Measurements from ENCODE around the gene LIFR. TPM values are rescaled to one million over a fixed set of nuclear protein-coding genes. Genes with fewer than 3 reads are reported as not detected.

The LIFR gene
- total RNA-seq, 1 donor from 2014 or later: 10.0 TPM

- no peak for DNase-seq (ENCODE audit: low read depth)
- TF ChIP-seq CTCF (IDR thresholded peaks at IDR 0.05; ENCODE audit: insufficient read depth, low read length, severe bottlenecking): no peak
- FAIRE-seq: no peak
- Histone ChIP-seq H3K36me3 (ENCODE audit: control insufficient read depth, insufficient read depth, low read length) (no peaks in the 10 kb centered on the region), H3K4me3 (ENCODE audit: low read depth, low read length) (no peak overlapping the region), H3K27me3 (ENCODE audit: control insufficient read depth, insufficient read depth, low read length) (no peaks in the 10 kb centered on the region)
Measured at GRCh38 chr5:38585816-38586215, 29.4 kb upstream of the LIFR start.

- Histone ChIP-seq H3K27me3 (ENCODE audit: control insufficient read depth, insufficient read depth, low read length) (no peaks in the 10 kb centered on the region), H3K36me3 (ENCODE audit: control insufficient read depth, insufficient read depth, low read length) (no peaks in the 10 kb centered on the region), H3K4me3 (ENCODE audit: low read depth, low read length) (no peak overlapping the region)
- DNase-seq (ENCODE audit: low read depth): no peak
- no peak for FAIRE-seq
- TF ChIP-seq CTCF (IDR thresholded peaks at IDR 0.05; ENCODE audit: insufficient read depth, low read length, severe bottlenecking): no peak
Measured at GRCh38 chr5:38583500-38583899, 27.1 kb upstream of the LIFR start.

GRCh38 chr5:38582975-38583319, 26.5 kb upstream of the LIFR start:
- FAIRE-seq (no peak), DNase-seq (ENCODE audit: low read depth) (no peak)
- no peak for TF ChIP-seq CTCF (IDR thresholded peaks at IDR 0.05; ENCODE audit: insufficient read depth, low read length, severe bottlenecking)
- H3K4me3 ChIP-seq (ENCODE audit: low read depth, low read length): no peak overlapping the region
- H3K36me3 ChIP-seq (ENCODE audit: control insufficient read depth, insufficient read depth, low read length): no peaks in the 10 kb centered on the region
- no peaks in the 10 kb centered on the region for H3K27me3 ChIP-seq (ENCODE audit: control insufficient read depth, insufficient read depth, low read length)

- DNase-seq (ENCODE audit: low read depth) (no peak), FAIRE-seq (no peak)
- H3K4me3 ChIP-seq (ENCODE audit: low read depth, low read length): no peak overlapping the region
- H3K27me3 ChIP-seq (ENCODE audit: control insufficient read depth, insufficient read depth, low read length): peaks cover under 1% of the 10 kb centered on the region
- H3K36me3 ChIP-seq (ENCODE audit: control insufficient read depth, insufficient read depth, low read length): no peaks in the 10 kb centered on the region
- TF ChIP-seq CTCF (IDR thresholded peaks at IDR 0.05; ENCODE audit: insufficient read depth, low read length, severe bottlenecking): no peak
Measured at GRCh38 chr5:38582293-38582974, 26.0 kb upstream of the LIFR start.

GRCh38 chr5:38581597-38581996, 25.2 kb upstream of the LIFR start:
- Histone ChIP-seq H3K36me3 (ENCODE audit: control insufficient read depth, insufficient read depth, low read length) (no peaks in the 10 kb centered on the region), H3K4me3 (ENCODE audit: low read depth, low read length) (no peak overlapping the region), H3K27me3 (ENCODE audit: control insufficient read depth, insufficient read depth, low read length) (peaks cover 4% of the 10 kb centered on the region)
- no peak for TF ChIP-seq CTCF (IDR thresholded peaks at IDR 0.05; ENCODE audit: insufficient read depth, low read length, severe bottlenecking)
- FAIRE-seq: no peak
- no peak for DNase-seq (ENCODE audit: low read depth)

GRCh38 chr5:38579105-38579504, 22.7 kb upstream of the LIFR start:
- no peak for TF ChIP-seq CTCF (IDR thresholded peaks at IDR 0.05; ENCODE audit: insufficient read depth, low read length, severe bottlenecking)
- DNase-seq (ENCODE audit: low read depth) (no peak), FAIRE-seq (no peak)
- Histone ChIP-seq H3K27me3 (ENCODE audit: control insufficient read depth, insufficient read depth, low read length) (peaks cover 4% of the 10 kb centered on the region), H3K4me3 (ENCODE audit: low read depth, low read length) (no peak overlapping the region), H3K36me3 (ENCODE audit: control insufficient read depth, insufficient read depth, low read length) (no peaks in the 10 kb centered on the region)
